A673 (cell line): ENCODE measurements around the gene BCL6. TPM values are rescaled to one million over a fixed set of nuclear protein-coding genes. Genes with fewer than 3 reads are reported as not detected.

Experiments used
- BruUV-seq: library from RNA; stranded (reverse); fragments of 400-500 nt; replicated peaks from 2 replicates; lab custom pipeline; 2021; lab: Mats Ljungman, UMichigan
- CTCF ChIA-PET: fragments of 300-600 bp; sonication (Branson Sonifier 250); formaldehyde crosslinking; loops from one replicate; lab custom pipeline; 2022; ENCODE audit warnings: antibody characterized with exemption; lab: Charles Lee
- POLR2A ChIA-PET: fragments of 300-600 bp; sonication (Branson Sonifier 250); formaldehyde crosslinking; loops from one replicate; lab custom pipeline; 2022; ENCODE audit warnings: antibody characterized with exemption; ENCODE audit not compliant: low non-redundant PET; lab: Charles Lee
- DNase-seq: peaks from one replicate; pipeline ENCODE4 v3.0.0-alpha.2; 2015; ENCODE audit warnings: low spot score
- H3K27ac ChIP-seq: fragments of 200-600 bp; sonication (generic); 2 replicates; pipeline ENCODE4 v1.5.1; 2016; ENCODE audit warnings: mixed run types, low read depth, mild to moderate bottlenecking, mixed read lengths, antibody characterized with exemption, low read length; ENCODE audit not compliant: poor library complexity, severe bottlenecking
- H3K27me3 ChIP-seq: fragments of 200-600 bp; sonication (generic); replicated peaks from 2 replicates; pipeline ENCODE4 v1.6.1; 2017; ENCODE audit warnings: mixed run types, low read depth, mild to moderate bottlenecking, mixed read lengths, antibody characterized with exemption, low read length; ENCODE audit not compliant: insufficient read depth, poor library complexity
- H3K36me3 ChIP-seq: fragments of 200-600 bp; sonication (generic); 2 replicates; pipeline ENCODE4 v1.6.1; 2016; ENCODE audit warnings: mixed run types, mild to moderate bottlenecking, mixed read lengths, antibody characterized with exemption, low read length; ENCODE audit not compliant: insufficient read depth, poor library complexity, severe bottlenecking
- H3K4me1 ChIP-seq: fragments of 200-600 bp; sonication (generic); 2 replicates; pipeline ENCODE4 v1.6.1; 2017; ENCODE audit warnings: mixed run types, mild to moderate bottlenecking, mixed read lengths, antibody characterized with exemption, low read length; ENCODE audit not compliant: insufficient read depth, poor library complexity, severe bottlenecking
- H3K4me3 ChIP-seq: fragments of 200-600 bp; sonication (generic); 2 replicates; pipeline ENCODE4 v1.5.1; 2016; ENCODE audit warnings: low read depth, mixed run types, mild to moderate bottlenecking, mixed read lengths, low read length; ENCODE audit not compliant: poor library complexity, severe bottlenecking
- H3K9me3 ChIP-seq: fragments of 200-600 bp; sonication (generic); 2 replicates; pipeline ENCODE4 v1.6.1; 2016; ENCODE audit warnings: mixed run types, low read depth, mild to moderate bottlenecking, mixed read lengths, antibody characterized with exemption, low read length; ENCODE audit not compliant: poor library complexity, severe bottlenecking
- EZH2 ChIP-seq: fragments of 200-600 bp; sonication (generic); IDR thresholded peaks from 2 replicates; pipeline ENCODE4 v1.6.1; 2017; ENCODE audit warnings: borderline replicate concordance, low read depth, mild to moderate bottlenecking, mixed read lengths, antibody characterized with exemption, low read length; ENCODE audit not compliant: poor library complexity, severe bottlenecking
- intact Hi-C: fragments of 100-400 bp; cut with micrococcal nuclease; formaldehyde crosslinking; loops from one replicate; pipeline ENCODE4 v1.10.0; 2022; ENCODE audit not compliant: unreplicated experiment
- total RNA-seq: library from RNA; stranded (reverse); gene quantifications from 2 replicates; pipeline ENCODE4 v1.2.3, GENCODE V29; 2021
- TF ChIP-seq, protein P1 (sequence below): fragments of 300-800, 200-600 bp; sonication (generic); conservative IDR thresholded peaks from 2 replicates; pipeline ENCODE4 v1.5.1; 2017; ENCODE audit warnings: low read depth, mild to moderate bottlenecking, antibody characterized with exemption, low read length, moderate library complexity, mixed read lengths

Gene BCL6
- total RNA-seq, 1 experiment from 2014 or later, result 30.3 TPM

DNA sequence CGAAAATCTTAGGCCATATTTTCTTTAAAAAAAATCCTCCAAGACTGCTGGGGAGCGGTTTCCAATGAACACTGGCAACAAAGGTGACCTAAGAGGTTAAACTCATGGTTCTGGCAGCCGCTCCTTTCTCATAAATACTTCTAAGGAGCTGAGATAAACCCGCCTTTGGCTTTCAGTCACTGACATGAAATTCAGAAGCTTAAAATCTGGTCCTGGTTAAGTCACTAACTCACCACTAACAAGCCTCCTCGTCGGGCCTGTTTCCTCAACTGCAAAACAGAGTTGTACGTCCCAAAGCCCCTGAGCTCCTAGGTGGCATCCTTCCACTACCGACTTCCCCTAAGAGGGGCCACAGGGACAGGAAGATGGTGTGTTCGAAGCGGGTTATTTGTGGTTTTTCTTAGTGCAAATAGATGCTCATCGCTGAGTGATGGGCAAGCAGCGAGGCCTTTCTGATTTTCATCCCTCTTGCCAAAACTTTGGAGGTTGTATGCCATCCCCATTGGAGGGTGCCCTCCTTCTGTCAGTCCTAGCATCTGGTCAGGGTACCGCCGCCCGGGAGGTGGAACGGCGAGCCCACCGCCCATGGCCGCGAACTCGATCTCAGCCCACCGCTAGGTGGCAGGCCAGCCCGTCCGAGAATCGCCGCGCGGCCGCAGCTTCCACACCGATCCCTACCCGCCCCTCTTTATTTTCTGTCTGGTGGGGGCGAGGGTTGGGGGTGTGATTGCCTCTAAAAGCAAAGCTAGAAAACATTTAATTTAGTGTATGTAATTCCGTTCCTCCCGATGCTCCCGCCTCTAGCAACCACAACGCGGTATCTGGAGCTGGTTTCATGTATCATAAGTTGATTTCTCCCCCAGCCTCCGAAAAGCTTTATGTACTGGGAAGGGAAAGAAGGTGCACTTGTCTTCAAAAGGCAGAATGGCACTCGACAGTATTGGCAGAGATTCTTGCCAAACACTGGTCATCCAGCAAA lies 4.6 kb downstream of the BCL6 start:
- Histone ChIP-seq H3K27me3 (no peaks in the 10 kb centered on the region), H3K9me3 (no peaks in the 10 kb centered on the region), H3K27ac (peak overlapping the region; percentile 67), H3K36me3 (no peaks in the 10 kb centered on the region), H3K4me3 (peak overlapping the region; percentile 70), H3K4me1 (peaks cover 29% of the 10 kb centered on the region)
- ChIA-PET CTCF (interaction anchor here (0.6 to 4.1 kb wide), 17 partner anchors 9 to 1532 kb away, joined by 3 to 116 read pairs (median 3); no protein-coding TSS in a partner anchor), POLR2A (no interaction called here)
- TF ChIP-seq EZH2, result no peak
- TF ChIP-seq, protein P1, sequence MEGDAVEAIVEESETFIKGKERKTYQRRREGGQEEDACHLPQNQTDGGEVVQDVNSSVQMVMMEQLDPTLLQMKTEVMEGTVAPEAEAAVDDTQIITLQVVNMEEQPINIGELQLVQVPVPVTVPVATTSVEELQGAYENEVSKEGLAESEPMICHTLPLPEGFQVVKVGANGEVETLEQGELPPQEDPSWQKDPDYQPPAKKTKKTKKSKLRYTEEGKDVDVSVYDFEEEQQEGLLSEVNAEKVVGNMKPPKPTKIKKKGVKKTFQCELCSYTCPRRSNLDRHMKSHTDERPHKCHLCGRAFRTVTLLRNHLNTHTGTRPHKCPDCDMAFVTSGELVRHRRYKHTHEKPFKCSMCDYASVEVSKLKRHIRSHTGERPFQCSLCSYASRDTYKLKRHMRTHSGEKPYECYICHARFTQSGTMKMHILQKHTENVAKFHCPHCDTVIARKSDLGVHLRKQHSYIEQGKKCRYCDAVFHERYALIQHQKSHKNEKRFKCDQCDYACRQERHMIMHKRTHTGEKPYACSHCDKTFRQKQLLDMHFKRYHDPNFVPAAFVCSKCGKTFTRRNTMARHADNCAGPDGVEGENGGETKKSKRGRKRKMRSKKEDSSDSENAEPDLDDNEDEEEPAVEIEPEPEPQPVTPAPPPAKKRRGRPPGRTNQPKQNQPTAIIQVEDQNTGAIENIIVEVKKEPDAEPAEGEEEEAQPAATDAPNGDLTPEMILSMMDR, result peak; percentile 93
- peak; percentile 72 for DNase-seq
- BruUV-seq, result no TSS peak
- intact Hi-C loops, result loop anchor here (1.0 to 10.0 kb wide), 9 partner anchors 304 to 1214 kb away; partner anchors contain the start of gene LPP

DNA sequence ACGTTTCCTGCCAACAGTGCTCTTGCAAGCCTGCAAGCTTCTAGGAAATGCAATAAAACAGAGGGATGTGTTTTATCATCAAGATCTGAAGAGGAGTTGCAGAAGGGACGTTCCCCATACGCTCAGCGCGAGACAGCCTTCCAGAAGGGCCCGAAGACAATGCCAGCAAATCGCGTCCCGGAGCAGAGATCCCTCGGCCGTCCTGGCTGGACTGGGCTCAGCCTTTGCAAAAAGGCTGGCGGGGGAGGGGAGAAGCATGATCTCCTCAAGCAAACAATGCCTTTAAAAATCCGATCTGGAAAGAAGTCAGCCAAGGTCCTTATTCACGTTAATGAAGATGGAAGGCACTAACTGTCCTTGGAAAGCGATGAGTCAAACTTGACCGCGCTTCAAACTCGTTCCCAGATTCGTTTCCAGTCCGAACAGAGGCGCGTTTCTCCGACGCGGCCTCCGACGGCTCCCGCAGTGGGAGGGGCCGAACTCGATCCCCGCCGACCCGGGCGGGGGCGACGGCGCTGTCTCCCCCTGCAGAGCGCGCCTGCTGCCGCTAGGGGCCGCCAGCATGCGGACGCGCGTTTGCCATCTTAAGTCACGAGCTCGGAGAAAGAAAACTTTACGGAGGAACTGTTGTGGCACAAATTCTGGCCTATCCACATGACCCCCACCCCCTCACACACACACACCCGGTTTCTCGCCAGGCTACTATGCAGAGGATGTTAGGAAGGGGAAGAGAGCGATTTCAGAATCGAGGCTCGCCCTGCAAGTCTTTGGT lies 5.5 kb downstream of the BCL6 start:
- no peak for TF ChIP-seq EZH2
- TF ChIP-seq, protein P1, result peak; percentile 98
- DNase-seq, result peak; percentile 91
- ChIA-PET POLR2A (no interaction called here), CTCF (interaction anchor here (0.5 to 4.1 kb wide), 17 partner anchors 10 to 1533 kb away, joined by 3 to 116 read pairs (median 4); no protein-coding TSS in a partner anchor)
- Histone ChIP-seq H3K27me3 (no peaks in the 10 kb centered on the region), H3K9me3 (no peaks in the 10 kb centered on the region), H3K27ac (peak overlapping the region; percentile 65), H3K4me3 (peak overlapping the region; percentile 70), H3K36me3 (peaks cover 2% of the 10 kb centered on the region), H3K4me1 (peaks cover 29% of the 10 kb centered on the region)
- no TSS peak for BruUV-seq
- intact Hi-C loops, result loop anchor here (2.0 to 10.0 kb wide), 10 partner anchors 305 to 1493 kb away; partner anchors contain the start of gene LPP

DNA sequence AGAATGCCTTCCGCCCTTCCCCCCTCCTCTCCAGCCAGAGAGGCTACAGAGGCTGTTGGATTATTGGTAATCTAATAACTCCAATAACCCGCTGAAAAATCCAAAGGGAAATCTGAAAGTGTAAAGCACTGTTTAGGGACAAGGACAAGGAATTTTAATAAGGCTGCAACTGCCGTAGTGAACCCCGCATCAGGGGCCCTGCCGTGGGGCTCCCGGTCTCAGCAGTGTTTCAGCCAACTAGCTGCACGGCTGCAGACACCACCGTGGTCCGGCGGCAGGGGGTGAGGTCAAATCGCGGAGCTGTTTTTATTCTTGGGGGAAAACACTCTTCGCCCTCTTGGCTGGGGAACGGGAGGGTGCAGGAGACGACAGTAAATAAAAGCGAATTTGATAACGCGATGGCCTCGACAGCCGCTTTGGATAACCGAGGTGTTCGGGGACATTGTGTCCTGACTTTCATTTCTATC lies 6.1 kb downstream of the BCL6 start:
- DNase-seq, result no peak
- peaks cover 6% of the 10 kb centered on the region for H3K36me3 ChIP-seq
- POLR2A ChIA-PET, result no interaction called here
- peak overlapping the region; percentile 65 for H3K27ac ChIP-seq
- CTCF ChIA-PET, result interaction anchor here (0.5 to 4.1 kb wide), 7 partner anchors 858 to 1410 kb away, joined by 3 to 116 read pairs (median 3); no protein-coding TSS in a partner anchor
- H3K9me3 ChIP-seq, result no peaks in the 10 kb centered on the region
- peak overlapping the region; percentile 70 for H3K4me3 ChIP-seq
- no peak for TF ChIP-seq EZH2
- TF ChIP-seq, protein P1, result 0 out of 2 replicates have a peak, but pooled peaks have one; percentile 21
- intact Hi-C loops, result loop anchor here (2.0 kb wide), 2 partner anchors 1410 to 1494 kb away; no protein-coding TSS in a partner anchor
- no TSS peak for BruUV-seq
- peaks cover 29% of the 10 kb centered on the region for H3K4me1 ChIP-seq
- no peaks in the 10 kb centered on the region for H3K27me3 ChIP-seq
